Naive thymus-derived CD4-positive, alpha-beta T cell (primary cell): ENCODE results near the gene DCST1. TPM values are rescaled to one million over a fixed set of nuclear protein-coding genes. Genes with fewer than 3 reads are reported as not detected.

Experiments used
- ATAC-seq: fragments of 150-1000 bp; cut with Tn5 transposase; 2 replicates; pipeline ENCODE4 v1.10.0; 2021; ENCODE audit warnings: mild to moderate bottlenecking, moderate library complexity
- CTCF ChIA-PET: fragments of 350-600 bp; sonication (Branson Sonifier 250); formaldehyde crosslinking; loops from one replicate; lab custom pipeline; 2021; ENCODE audit warnings: antibody characterized with exemption; lab: Charles Lee
- POLR2A ChIA-PET: fragments of 350-600 bp; sonication (Branson Sonifier 250); formaldehyde crosslinking; loops from one replicate; lab custom pipeline; 2021; ENCODE audit warnings: antibody characterized with exemption, inconsistent platforms; lab: Charles Lee
- DNase-seq, 9 donors: peaks; one replicate each; pipeline versions ENCODE4 v3.0.0 to v3.0.0-alpha.2; 2020 to 2022; ENCODE audit warnings: mixed read lengths in 1 of 9
- H3K27ac ChIP-seq: one replicate; pipeline ENCODE4 v1.7.0; 2013; ENCODE audit warnings: mild to moderate bottlenecking, low read depth, low read length, moderate library complexity
- H3K27me3 ChIP-seq, 2 donors: one replicate each; pipeline ENCODE4 v1.7.0; 2013; ENCODE audit warnings: low read length in 2 of 2, mild to moderate bottlenecking in 2 of 2, moderate library complexity in 2 of 2; ENCODE audit not compliant: control insufficient read depth in 2 of 2, insufficient read depth in 2 of 2
- H3K36me3 ChIP-seq, 3 experiments: 1 replicate in 2 of 3; 2 replicates in 1 of 3; pipeline ENCODE4 v1.7.0; 2013; ENCODE audit warnings: low read length in 3 of 3, mild to moderate bottlenecking in 3 of 3, moderate library complexity in 1 of 3; ENCODE audit not compliant: insufficient read depth in 3 of 3, control insufficient read depth in 2 of 3
- H3K4me1 ChIP-seq, 2 donors: one replicate each; pipeline ENCODE4 v1.7.0; 2013; ENCODE audit warnings: low read length in 2 of 2, mild to moderate bottlenecking in 2 of 2, moderate library complexity in 1 of 2; ENCODE audit not compliant: control insufficient read depth in 2 of 2, insufficient read depth in 2 of 2
- H3K4me3 ChIP-seq: 2 replicates; pipeline ENCODE4 v1.7.0; 2013; ENCODE audit warnings: mild to moderate bottlenecking, low read length
- H3K9me3 ChIP-seq, 3 experiments: 1 replicate in 2 of 3; 2 replicates in 1 of 3; pipeline ENCODE4 v1.7.0; 2013; ENCODE audit warnings: low read length in 3 of 3; ENCODE audit not compliant: control insufficient read depth in 2 of 3
- H3K27ac Mint-ChIP-seq, 9 donors: one replicate each; pipeline ENCODE4 v1.8.0; 2020 to 2022; ENCODE audit warnings: mixed read lengths in 9 of 9, mild to moderate bottlenecking in 8 of 9, moderate library complexity in 5 of 9, inconsistent platforms in 2 of 9
- H3K27me3 Mint-ChIP-seq, 5 donors: one replicate each; pipeline ENCODE4 v1.8.0; 2021 to 2022; ENCODE audit warnings: mixed read lengths in 5 of 5, mild to moderate bottlenecking in 1 of 5
- H3K36me3 Mint-ChIP-seq, 5 donors: one replicate each; pipeline ENCODE4 v1.8.0; 2020 to 2022; ENCODE audit warnings: mixed read lengths in 5 of 5, mild to moderate bottlenecking in 3 of 5, inconsistent platforms in 1 of 5
- H3K4me1 Mint-ChIP-seq, 7 donors: one replicate each; pipeline ENCODE4 v1.8.0; 2020 to 2022; ENCODE audit warnings: mixed read lengths in 7 of 7, mild to moderate bottlenecking in 3 of 7, inconsistent platforms in 1 of 7
- H3K4me3 Mint-ChIP-seq, 10 donors: one replicate each; pipeline ENCODE4 v1.8.0; 2020 to 2022; ENCODE audit warnings: mild to moderate bottlenecking in 10 of 10, mixed read lengths in 10 of 10, moderate library complexity in 6 of 10, inconsistent platforms in 2 of 10
- H3K9me3 Mint-ChIP-seq, 11 donors: one replicate each; pipeline ENCODE4 v1.8.0; 2020 to 2022; ENCODE audit warnings: mixed read lengths in 11 of 11, mild to moderate bottlenecking in 4 of 11, inconsistent platforms in 1 of 11, moderate library complexity in 1 of 11
- intact Hi-C, 2 donors: fragments of 100-400 bp; cut with micrococcal nuclease; formaldehyde crosslinking; loops; one replicate each; pipeline ENCODE4 v1.15.1; 2023
- polyA plus RNA-seq, 2 donors: library from polyadenylated mRNA; unstranded; fragments of 300-500 nt; fragmentation: Illumina TruSeq; gene quantifications; one replicate each; pipeline ENCODE4 v1.2.3, GENCODE V29; 2021
- total RNA-seq, 6 experiments: library from RNA in 5 of 6; stranded (reverse) in 5 of 6; gene quantifications; 1 replicate in 5 of 6; 2 replicates in 1 of 6; pipeline ENCODE4 v1.2.3 and lab custom pipeline; 2021 to 2026

The DCST1 gene
- total and polyA plus RNA-seq, 7 experiments from 2014 or later: 0.19 to 0.78 (median 0.42) TPM; not detected in 4

GRCh38 chr1:154990276-154990675 is 43.3 kb upstream of the DCST1 start:
- DNase-seq: no peak
- ChIA-PET CTCF (interaction anchor here (0.6 to 17.9 kb wide), 3 partner anchors 24 to 587 kb away, joined by 3 to 291 read pairs (median 3); no protein-coding TSS in a partner anchor), POLR2A (interaction anchor here (0.8 to 1.1 kb wide), 2 partner anchors 29 to 34 kb away, joined by 3 to 4 read pairs; partner anchors contain the start of genes PBXIP1 and PYGO2)
- no peak for ATAC-seq
- Mint-ChIP-seq H3K4me3 (no peak overlapping the region), H3K36me3 (peaks cover 0 to 20% (median 10%) of the 10 kb centered on the region in 5 donors), H3K27me3 (no peaks in the 10 kb centered on the region), H3K9me3 (no peaks in the 10 kb centered on the region), H3K27ac (no peak overlapping the region), H3K4me1 (peaks cover 12 to 24% (median 18%) of the 10 kb centered on the region in 7 donors)
- H3K4me3 ChIP-seq: no peak overlapping the region
- peaks cover 5 to 8% of the 10 kb centered on the region in 2 donors for H3K4me1 ChIP-seq
- no peaks in the 10 kb centered on the region for H3K9me3 ChIP-seq
- H3K27ac ChIP-seq: no peak overlapping the region
- intact Hi-C loops: no loop called here
- peaks cover 3 to 44% (median 10%) of the 10 kb centered on the region in 3 experiments for H3K36me3 ChIP-seq
- H3K27me3 ChIP-seq: no peaks in the 10 kb centered on the region

GRCh38 chr1:154992721-154993571 is 40.7 kb upstream of the DCST1 start:
- Mint-ChIP-seq H3K4me3 (no peak overlapping the region), H3K4me1 (peaks cover 16 to 35% (median 28%) of the 10 kb centered on the region in 7 donors), H3K36me3 (peaks cover 0 to 20% (median 7%) of the 10 kb centered on the region in 5 donors), H3K27ac (no peak overlapping the region), H3K27me3 (no peaks in the 10 kb centered on the region), H3K9me3 (no peaks in the 10 kb centered on the region)
- Histone ChIP-seq H3K4me3 (no peak overlapping the region), H3K36me3 (peaks cover 3 to 32% (median 10%) of the 10 kb centered on the region in 3 experiments), H3K27ac (no peak overlapping the region), H3K27me3 (no peaks in the 10 kb centered on the region), H3K4me1 (peaks cover 5 to 8% of the 10 kb centered on the region in 2 donors), H3K9me3 (no peaks in the 10 kb centered on the region)
- intact Hi-C loops: no loop called here
- no peak for DNase-seq
- POLR2A ChIA-PET: interaction anchor here (0.6 to 18.2 kb wide), 7 partner anchors 8 to 56 kb away, joined by 3 to 270 read pairs (median 5); partner anchors contain the start of gene FLAD1
- CTCF ChIA-PET: interaction anchor here (1.0 to 17.9 kb wide), 5 partner anchors 14 to 57 kb away, joined by 3 to 291 read pairs (median 5); partner anchors contain the start of gene PMVK
- no peak for ATAC-seq

GRCh38 chr1:154993572-154994268 is 39.9 kb upstream of the DCST1 start, which contains the start of gene LENEP:
Gene LENEP, plus strand, starts transcription at chr1:154993586. Its CDS starts 22 bp downstream, at chr1:154993608.
- ChIA-PET CTCF (interaction anchor here (1.0 to 17.9 kb wide), 7 partner anchors 11 to 64 kb away, joined by 3 to 291 read pairs (median 5); partner anchors contain the start of genes FLAD1, PBXIP1 and PMVK), POLR2A (interaction anchor here (0.7 to 18.2 kb wide), 13 partner anchors 8 to 57 kb away, joined by 3 to 270 read pairs (median 4); partner anchors contain the start of genes CKS1B, FLAD1, PMVK and PYGO2)
- ATAC-seq (no peak), DNase-seq (no peak)
- no peaks in the 10 kb centered on the region for H3K27me3 ChIP-seq
- H3K27ac ChIP-seq: no peak within 1 kb of the TSS
- H3K9me3 ChIP-seq: no peaks in the 10 kb centered on the region
- H3K4me3 ChIP-seq: no peak within 1 kb of the TSS
- Mint-ChIP-seq H3K36me3 (peaks cover 0 to 17% (median 5%) of the 10 kb centered on the region in 5 donors), H3K9me3 (no peaks in the 10 kb centered on the region), H3K27ac (no peak within 1 kb of the TSS), H3K27me3 (no peaks in the 10 kb centered on the region), H3K4me1 (peaks cover 16 to 34% (median 32%) of the 10 kb centered on the region in 7 donors), H3K4me3 (no peak within 1 kb of the TSS)
- H3K36me3 ChIP-seq: peaks cover under 1 to 24% (median 3%) of the 10 kb centered on the region in 3 experiments
- intact Hi-C loops: no loop called here
- H3K4me1 ChIP-seq: peaks cover 4 to 13% of the 10 kb centered on the region in 2 donors

GRCh38 chr1:154994269-154994587 is 39.4 kb upstream of the DCST1 start:
- ATAC-seq: no peak
- Histone ChIP-seq H3K4me1 (peaks cover 3 to 13% of the 10 kb centered on the region in 2 donors), H3K9me3 (no peaks in the 10 kb centered on the region), H3K36me3 (peaks cover 0 to 19% (median 3%) of the 10 kb centered on the region in 3 experiments), H3K27ac (no peak overlapping the region), H3K4me3 (no peak overlapping the region), H3K27me3 (no peaks in the 10 kb centered on the region)
- intact Hi-C loops: no loop called here
- peaks cover 0 to 12% (median 2%) of the 10 kb centered on the region in 5 donors for H3K36me3 Mint-ChIP-seq
- DNase-seq: no peak
- CTCF ChIA-PET: interaction anchor here (1.0 to 17.9 kb wide), 7 partner anchors 11 to 63 kb away, joined by 3 to 291 read pairs (median 5); partner anchors contain the start of genes FLAD1, PBXIP1 and PMVK
- POLR2A ChIA-PET: interaction anchor here (0.7 to 18.2 kb wide), 11 partner anchors 10 to 58 kb away, joined by 3 to 270 read pairs (median 4); partner anchors contain the start of genes CKS1B, FLAD1, PMVK and PYGO2
- peaks cover 16 to 34% (median 31%) of the 10 kb centered on the region in 7 donors for H3K4me1 Mint-ChIP-seq
- no peak overlapping the region for H3K4me3 Mint-ChIP-seq
- no peak overlapping the region for H3K27ac Mint-ChIP-seq
- H3K27me3 Mint-ChIP-seq: no peaks in the 10 kb centered on the region
- no peaks in the 10 kb centered on the region for H3K9me3 Mint-ChIP-seq

- H3K36me3 Mint-ChIP-seq: peaks cover 0 to 9% (median 2%) of the 10 kb centered on the region in 5 donors
- Histone ChIP-seq H3K36me3 (peaks cover 0 to 15% (median 3%) of the 10 kb centered on the region in 3 experiments), H3K9me3 (no peaks in the 10 kb centered on the region), H3K27ac (no peak overlapping the region), H3K4me1 (peaks cover 3 to 11% of the 10 kb centered on the region in 2 donors), H3K27me3 (no peaks in the 10 kb centered on the region), H3K4me3 (no peak overlapping the region)
- no peaks in the 10 kb centered on the region for H3K27me3 Mint-ChIP-seq
- ATAC-seq (no peak), DNase-seq (no peak)
- POLR2A ChIA-PET: interaction anchor here (0.7 to 18.2 kb wide), 11 partner anchors 10 to 58 kb away, joined by 3 to 270 read pairs (median 4); partner anchors contain the start of genes CKS1B, FLAD1, PMVK and PYGO2
- H3K4me1 Mint-ChIP-seq: peaks cover 13 to 32% (median 28%) of the 10 kb centered on the region in 7 donors
- H3K4me3 Mint-ChIP-seq: no peak overlapping the region
- H3K9me3 Mint-ChIP-seq: no peaks in the 10 kb centered on the region
- peak overlapping the region in 2 of 9 donors; percentile 6 to 16 for H3K27ac Mint-ChIP-seq
- CTCF ChIA-PET: interaction anchor here (1.4 to 17.9 kb wide), 5 partner anchors 12 to 63 kb away, joined by 4 to 291 read pairs (median 5); partner anchors contain the start of genes FLAD1 and PBXIP1
- intact Hi-C loops: no loop called here
These were observed 39.0 kb upstream of the DCST1 start for GRCh38 chr1:154994591-154994990.
